NCI-H1048 (cell line): ENCODE results near the gene ATP2A3.

ENCODE experiments used
- DNase-seq: peaks from one replicate; lab custom pipeline; 2025; lab: John Stamatoyannopoulos, UW

ATP2A3 gene

GRCh38 chr17:3926860-3927627, 37.2 kb downstream of the ATP2A3 start:
- DNase-seq = no peak

DNA sequence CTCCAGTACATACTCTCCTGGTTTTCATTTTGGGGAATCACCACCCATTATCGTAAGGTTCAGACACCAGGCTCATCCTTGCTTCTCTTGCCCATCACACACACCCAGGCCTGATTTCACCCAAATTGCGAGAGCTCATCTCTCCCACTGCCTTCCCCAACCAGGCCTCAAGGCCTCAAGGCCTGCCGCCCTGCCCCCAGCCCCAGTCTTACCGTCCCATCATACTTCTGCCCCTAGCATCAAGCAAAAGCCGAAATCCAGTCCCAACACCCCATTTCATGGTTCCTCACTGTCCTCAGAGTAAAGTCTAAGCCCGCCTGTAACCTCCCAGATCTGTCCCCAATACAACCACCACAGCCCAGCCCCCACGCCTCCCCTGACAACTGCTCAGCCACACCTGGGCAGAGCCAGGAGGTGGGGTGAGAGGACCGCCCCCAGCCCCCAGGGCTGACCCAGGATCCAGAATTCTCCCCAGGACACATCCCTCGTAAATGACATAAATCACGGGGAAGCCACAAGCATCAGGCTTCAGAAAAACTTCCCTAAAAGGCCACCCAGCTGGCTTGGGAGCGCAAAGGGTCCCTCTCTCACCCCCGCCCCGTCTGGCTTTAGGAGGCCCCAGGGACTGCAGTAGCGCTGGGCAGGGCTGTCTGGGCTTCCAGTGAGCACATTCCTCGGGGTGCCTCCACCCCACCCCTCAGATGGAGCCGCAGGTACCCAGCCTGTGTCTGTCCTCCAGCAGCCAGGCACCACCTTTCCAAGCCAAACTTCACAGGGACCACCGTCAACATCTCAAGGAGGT, 38.4 kb downstream of the ATP2A3 start:
- DNase-seq = no peak

- no peak for DNase-seq
Measured at GRCh38 chr17:3924512-3925350, 39.5 kb downstream of the ATP2A3 start.

GRCh38 chr17:3923466-3924190, 40.6 kb downstream of the ATP2A3 start:
- DNase-seq = no peak

DNA sequence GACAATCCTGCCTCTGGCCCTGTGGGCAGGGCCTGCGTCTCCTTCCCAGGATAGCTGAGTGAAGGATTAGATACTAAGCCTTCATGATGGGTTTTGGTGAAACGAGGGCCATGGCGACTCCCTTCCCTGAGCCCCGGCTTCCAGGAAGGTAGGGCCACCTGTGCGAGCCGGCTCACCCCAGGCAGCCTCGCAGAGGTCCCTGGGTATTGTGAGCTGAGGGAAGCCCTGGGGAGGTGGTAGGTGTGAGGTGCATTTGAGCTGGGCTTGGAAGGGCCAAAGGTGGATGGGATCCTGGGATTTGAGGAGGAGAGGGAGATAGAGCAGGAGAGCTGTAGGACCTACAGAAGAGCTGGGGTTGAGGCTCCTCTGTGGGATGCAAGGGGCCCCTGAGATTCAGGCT, 41.5 kb downstream of the ATP2A3 start:
- DNase-seq = no peak

DNA sequence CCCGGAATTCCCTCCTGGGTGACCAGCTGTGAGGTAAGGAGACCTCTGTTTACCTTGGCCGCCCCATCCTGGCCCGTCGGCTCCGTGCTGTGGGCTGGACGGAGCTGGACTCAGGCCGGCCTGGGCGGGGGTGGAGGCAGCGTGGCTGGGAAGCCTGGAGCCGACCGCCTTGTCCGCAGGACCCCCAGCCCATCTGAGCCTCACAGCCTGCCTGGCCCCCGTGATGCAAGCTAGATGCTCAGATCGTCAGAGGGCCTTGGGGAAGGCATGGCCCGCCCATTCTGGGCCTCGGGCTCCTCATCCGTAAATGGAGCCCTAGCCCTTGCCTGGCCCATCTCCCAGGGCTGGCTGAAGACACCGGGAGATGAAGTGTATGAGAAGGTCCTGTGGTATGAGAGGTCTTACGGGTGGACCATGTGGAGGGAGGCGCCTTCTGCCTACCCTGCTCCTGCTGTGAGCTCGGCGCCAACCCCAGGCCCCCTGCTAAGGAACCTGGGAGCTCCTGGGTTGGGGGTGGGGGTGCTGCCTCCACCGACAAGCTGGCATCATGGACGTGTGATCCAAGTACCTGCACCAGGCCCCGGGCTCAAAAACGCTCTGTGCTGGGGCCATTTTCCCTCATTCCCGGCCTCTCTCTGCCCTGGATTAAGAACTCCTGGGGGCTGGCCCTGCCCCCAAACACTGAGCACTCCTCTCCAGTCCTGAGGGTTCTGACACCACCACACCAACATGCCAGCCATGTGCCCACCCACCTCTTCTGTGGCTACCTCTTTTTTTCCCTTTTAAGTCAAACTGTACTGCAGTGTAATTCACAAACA, 42.5 kb downstream of the ATP2A3 start:
- DNase-seq = no peak

- DNase-seq = no peak
Measured at GRCh38 chr17:3921006-3921405, 43.2 kb downstream of the ATP2A3 start.

GRCh38 chr17:3919123-3919624, 45.1 kb downstream of the ATP2A3 start:
- no peak for DNase-seq

DNA sequence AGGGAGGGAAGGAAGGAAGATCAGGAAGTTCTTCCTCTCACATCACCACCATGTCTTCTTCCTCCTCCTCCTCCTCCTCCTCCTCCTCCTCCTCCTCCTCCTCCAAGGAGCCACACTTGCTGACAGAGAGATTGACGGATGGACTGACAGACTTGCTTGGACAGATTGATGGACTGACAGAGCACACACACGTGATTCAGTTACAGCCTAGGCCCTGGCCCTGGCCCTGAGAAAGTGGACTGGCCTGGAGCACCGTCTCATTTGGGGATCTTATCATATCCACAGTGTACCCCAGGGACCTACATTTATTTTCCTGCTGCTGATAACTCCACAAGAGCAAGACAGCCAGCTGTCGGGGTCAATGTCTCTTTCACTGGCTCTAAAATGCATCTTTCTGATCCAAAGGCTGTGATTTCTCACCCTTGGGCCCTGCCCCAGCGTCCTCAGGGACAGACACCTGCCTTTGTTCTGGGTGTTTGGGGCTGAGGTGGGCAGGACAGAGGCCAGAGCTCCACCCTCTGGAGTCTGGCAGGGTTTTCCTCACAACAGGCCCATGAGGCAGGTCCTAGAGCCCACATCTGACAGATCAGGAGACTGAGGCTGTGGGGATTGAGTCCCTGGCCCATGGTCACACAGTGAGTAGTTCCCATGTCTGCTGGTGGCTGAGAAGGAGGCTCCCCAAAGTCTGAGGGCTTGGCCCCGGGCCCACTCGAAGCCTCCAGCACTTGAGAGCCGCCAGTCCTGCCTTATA, 45.7 kb downstream of the ATP2A3 start:
- no peak for DNase-seq

- no peak for DNase-seq
Measured at GRCh38 chr17:3917391-3917931, 46.8 kb downstream of the ATP2A3 start.

- no peak for DNase-seq
Measured at GRCh38 chr17:3916825-3917224, 47.4 kb downstream of the ATP2A3 start.

- DNase-seq = no peak
Measured at GRCh38 chr17:3915995-3916696, 48.1 kb downstream of the ATP2A3 start, which contains the start of gene P2RX1. Gene P2RX1 (minus strand): TSS chr17:3916465. CDS start chr17:3916225, 240 bp downstream.

DNA sequence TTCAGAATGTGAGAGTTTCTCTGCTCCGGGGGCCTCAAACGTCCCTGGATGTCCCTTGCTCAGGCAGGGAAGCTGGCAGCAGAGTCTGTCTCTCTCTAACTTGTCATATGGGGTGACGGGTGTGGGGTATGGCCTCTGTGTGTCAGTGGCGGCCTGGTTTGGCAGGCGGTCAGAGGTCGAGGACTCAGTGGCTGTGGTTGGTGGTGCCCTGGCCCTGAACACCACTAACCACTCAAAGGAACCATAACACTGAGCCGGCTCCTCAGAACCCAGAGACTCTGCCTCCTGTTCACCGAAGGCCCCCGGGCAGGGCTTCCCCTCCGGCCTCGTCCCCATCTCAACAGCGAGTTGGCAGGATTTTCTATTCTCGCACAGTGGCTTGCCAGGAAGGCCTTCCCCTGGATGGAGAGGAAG, 48.6 kb downstream of the ATP2A3 start:
- no peak for DNase-seq

DNA sequence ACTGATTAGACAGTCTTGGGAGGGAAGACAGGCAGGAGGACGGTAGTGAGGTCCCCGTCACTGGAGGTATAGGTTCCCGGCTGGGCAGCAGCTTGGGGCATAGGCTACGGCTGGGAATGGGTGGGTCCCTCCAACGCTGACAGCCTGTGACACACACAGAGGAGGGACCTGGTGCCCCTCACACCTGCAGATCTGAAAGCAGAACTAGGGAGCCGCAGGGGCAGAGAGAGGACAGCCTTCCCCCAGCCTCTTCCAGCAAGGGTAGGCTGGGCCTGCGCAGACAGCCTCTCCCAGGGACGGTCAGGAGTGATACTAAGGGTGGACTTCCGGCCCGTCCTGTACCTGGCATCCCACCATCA, 49.9 kb downstream of the ATP2A3 start:
- DNase-seq = no peak

- no peak for DNase-seq
Measured at GRCh38 chr17:3913531-3914311, 50.5 kb downstream of the ATP2A3 start.

DNA sequence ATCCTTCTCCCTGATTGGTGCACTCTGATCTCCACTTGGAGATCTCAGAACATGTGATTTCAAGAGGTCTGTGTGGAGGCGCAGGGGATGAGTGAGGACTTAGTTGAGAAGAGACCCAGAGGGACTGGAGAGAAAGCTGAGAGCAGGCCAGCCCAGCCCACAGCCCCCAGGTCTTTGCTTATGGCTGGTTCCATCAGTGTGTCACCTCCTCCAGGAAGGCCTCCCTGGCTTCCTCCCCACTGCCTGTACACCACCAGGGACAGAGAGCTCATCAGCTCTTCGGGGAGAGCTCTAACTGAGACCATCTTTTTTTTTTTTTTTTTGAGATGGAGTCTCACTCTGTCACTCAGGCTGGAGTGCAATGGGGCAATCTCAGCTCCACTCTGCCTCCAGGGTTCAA, 51.4 kb downstream of the ATP2A3 start:
- DNase-seq = no peak

- DNase-seq = no peak
Measured at GRCh38 chr17:3911271-3912053, 52.8 kb downstream of the ATP2A3 start.
